Esophagus (tissue), 2 donors: ENCODE data around the gene FKBP5. TPM values are rescaled to one million over a fixed set of nuclear protein-coding genes. Genes with fewer than 3 reads are reported as not detected.
A peak's percentile ranks its signal among the peaks of the same experiment; 100 is the strongest.

Experiments
- H3K27ac ChIP-seq, 2 donors: one replicate each; pipeline ENCODE4 v1.5.1; 2013; ENCODE audit warnings: low read depth in 2 of 2, mild to moderate bottlenecking in 2 of 2, inconsistent platforms in 1 of 2, low read length in 1 of 2, moderate library complexity in 1 of 2
- H3K27me3 ChIP-seq, 2 donors: one replicate each; pipeline ENCODE4 v1.6.1; 2013; ENCODE audit warnings: low read length in 2 of 2, control low read depth in 1 of 2, mild to moderate bottlenecking in 1 of 2; ENCODE audit not compliant: insufficient read depth in 2 of 2, control insufficient read depth in 1 of 2
- H3K36me3 ChIP-seq, 2 donors: one replicate each; pipeline ENCODE4 v1.6.1; 2013; ENCODE audit warnings: low read length in 1 of 2; ENCODE audit not compliant: control insufficient read depth in 2 of 2, insufficient read depth in 2 of 2
- H3K4me1 ChIP-seq, 2 donors: one replicate each; pipeline ENCODE4 v1.6.1; 2013; ENCODE audit warnings: low read length in 1 of 2; ENCODE audit not compliant: control insufficient read depth in 2 of 2, insufficient read depth in 2 of 2
- H3K4me3 ChIP-seq, 2 donors: one replicate each; pipeline ENCODE4 v1.5.1; 2013; ENCODE audit warnings: low read length in 2 of 2, mild to moderate bottlenecking in 2 of 2, low read depth in 1 of 2, moderate library complexity in 1 of 2
- H3K9me3 ChIP-seq, 2 donors: one replicate each; pipeline ENCODE4 v1.6.1; 2013; ENCODE audit warnings: mild to moderate bottlenecking in 2 of 2, low read depth in 1 of 2, low read length in 1 of 2, moderate library complexity in 1 of 2; ENCODE audit not compliant: control insufficient read depth in 2 of 2, insufficient read depth in 1 of 2
- WGBS, 2 donors: extraction: QIAGEN DNeasy Blood & Tissue Kit; methylation state at CpG; one replicate each; pipeline ENCODE4 v1.1.7; 2013; 5-methylcytosine and 5-hydroxymethylcytosine counted together
- polyA plus RNA-seq, 2 donors: library from polyadenylated mRNA; stranded (reverse); fragments of 200-250 nt; gene quantifications; one replicate each; pipeline ENCODE4 v1.2.3, GENCODE V29; 2013
- donor health status: healthy with polysubstance abuse.
- donor health status: Bipolar disorder and iron deficiency.

FKBP5 gene
- polyA plus RNA-seq, 2 donors: 32.8 to 45.9 TPM

- 9 to 12% methylated on average over 15 of the region's 15 CpGs for WGBS, 2 donors
- Histone ChIP-seq H3K9me3 (no peaks in the 10 kb centered on the region), H3K27me3 (no peaks in the 10 kb centered on the region), H3K4me1 (peaks cover 3 to 51% of the 10 kb centered on the region in 2 donors), H3K4me3 (peak overlapping the region in 1 of 2 donors; percentile 62), H3K27ac (peak overlapping the region; percentile 98 to 100), H3K36me3 (no peaks in the 10 kb centered on the region)
Measured at GRCh38 chr6:35730745-35731413, 42.2 kb upstream of the FKBP5 start.

GRCh38 chr6:35729722-35730121 lies 41.0 kb upstream of the FKBP5 start:
- Histone ChIP-seq H3K9me3 (no peaks in the 10 kb centered on the region), H3K27ac (peak overlapping the region; percentile 100)
- WGBS, 2 donors: 49 to 50% methylated on average over 2 of the region's 2 CpGs

GRCh38 chr6:35728683-35729678 lies 40.3 kb upstream of the FKBP5 start:
- WGBS, 2 donors: 42 to 48% methylated on average over 12 of the region's 12 CpGs
- Histone ChIP-seq H3K4me1 (peaks cover 3 to 44% of the 10 kb centered on the region in 2 donors), H3K27ac (peak overlapping the region; percentile 100), H3K9me3 (no peaks in the 10 kb centered on the region), H3K36me3 (no peaks in the 10 kb centered on the region), H3K4me3 (peak overlapping the region in 1 of 2 donors; percentile 33), H3K27me3 (no peaks in the 10 kb centered on the region)

More at GRCh38 chr6:35729722-35730121, 41.0 kb upstream of the FKBP5 start:
- no peak overlapping the region for H3K4me3 ChIP-seq
- H3K36me3 ChIP-seq: no peaks in the 10 kb centered on the region
- H3K4me1 ChIP-seq: peaks cover 3 to 48% of the 10 kb centered on the region in 2 donors
- H3K27me3 ChIP-seq: no peaks in the 10 kb centered on the region

- WGBS, 2 donors: 1% methylated on average over 48 to 57 of the region's 57 CpGs
- Histone ChIP-seq H3K27me3 (no peaks in the 10 kb centered on the region), H3K4me3 (peak overlapping the region; percentile 33 to 55), H3K9me3 (no peaks in the 10 kb centered on the region), H3K27ac (peak overlapping the region; percentile 100), H3K36me3 (no peaks in the 10 kb centered on the region), H3K4me1 (peaks cover 3 to 43% of the 10 kb centered on the region in 2 donors)
Measured at GRCh38 chr6:35727935-35728682, 39.4 kb upstream of the FKBP5 start.

GRCh38 chr6:35727231-35727934 lies 38.7 kb upstream of the FKBP5 start:
- Histone ChIP-seq H3K9me3 (no peaks in the 10 kb centered on the region), H3K27me3 (no peaks in the 10 kb centered on the region), H3K36me3 (no peaks in the 10 kb centered on the region), H3K27ac (peak overlapping the region; percentile 98 to 100), H3K4me3 (peak overlapping the region; percentile 33 to 55), H3K4me1 (peaks cover 7 to 40% of the 10 kb centered on the region in 2 donors)
- WGBS, 2 donors: 3 to 5% methylated on average over 28 to 29 of the region's 29 CpGs

- H3K4me3 ChIP-seq: no peak overlapping the region
- H3K36me3 ChIP-seq: no peaks in the 10 kb centered on the region
- 45 to 49% methylated on average over 11 of the region's 11 CpGs for WGBS, 2 donors
- H3K27ac ChIP-seq: peak overlapping the region; percentile 98 to 100
- peaks cover 9 to 38% of the 10 kb centered on the region in 2 donors for H3K4me1 ChIP-seq
- H3K27me3 ChIP-seq: no peaks in the 10 kb centered on the region
- H3K9me3 ChIP-seq: no peaks in the 10 kb centered on the region
Measured at GRCh38 chr6:35725721-35726438, 37.2 kb upstream of the FKBP5 start.

- no peaks in the 10 kb centered on the region for H3K27me3 ChIP-seq
- peak overlapping the region; percentile 98 to 100 for H3K27ac ChIP-seq
- H3K4me3 ChIP-seq: no peak overlapping the region
- peaks cover 9 to 42% of the 10 kb centered on the region in 2 donors for H3K4me1 ChIP-seq
- H3K9me3 ChIP-seq: no peaks in the 10 kb centered on the region
- 73 to 75% methylated on average over 5 of the region's 5 CpGs for WGBS, 2 donors
- H3K36me3 ChIP-seq: no peaks in the 10 kb centered on the region
Measured at GRCh38 chr6:35725081-35725708, 36.5 kb upstream of the FKBP5 start.

- Histone ChIP-seq H3K27me3 (no peaks in the 10 kb centered on the region), H3K36me3 (no peaks in the 10 kb centered on the region), H3K9me3 (no peaks in the 10 kb centered on the region), H3K27ac (peak overlapping the region; percentile 33 to 100), H3K4me1 (peaks cover 9 to 41% of the 10 kb centered on the region in 2 donors), H3K4me3 (no peak overlapping the region)
- 83 to 87% methylated on average over 2 of the region's 2 CpGs for WGBS, 2 donors
Measured at GRCh38 chr6:35724471-35724870, 35.8 kb upstream of the FKBP5 start.
